ENCODE results near the gene LSP1.

The LSP1 gene

GRCh38 chr11:1820463-1821325 is 32.2 kb upstream of the LSP1 start:
- H3K27me3 Mint-ChIP-seq: peaks cover 6% of the 10 kb centered on the region
- H3K36me3 Mint-ChIP-seq (ENCODE audit: low read depth): no peaks in the 10 kb centered on the region
- no peak for DNase-seq
- H3K9me3 Mint-ChIP-seq: no peaks in the 10 kb centered on the region
- no peak overlapping the region for H3K4me3 Mint-ChIP-seq
- H3K27ac Mint-ChIP-seq: no peak overlapping the region
- no peaks in the 10 kb centered on the region for H3K4me1 Mint-ChIP-seq (ENCODE audit: low read depth)

GRCh38 chr11:1821562-1821961 is 31.3 kb upstream of the LSP1 start:
- Mint-ChIP-seq H3K36me3 (ENCODE audit: low read depth) (no peaks in the 10 kb centered on the region), H3K27ac (no peak overlapping the region), H3K27me3 (peaks cover 6% of the 10 kb centered on the region), H3K4me3 (no peak overlapping the region), H3K9me3 (no peaks in the 10 kb centered on the region), H3K4me1 (ENCODE audit: low read depth) (no peaks in the 10 kb centered on the region)
- no peak for DNase-seq

DNA sequence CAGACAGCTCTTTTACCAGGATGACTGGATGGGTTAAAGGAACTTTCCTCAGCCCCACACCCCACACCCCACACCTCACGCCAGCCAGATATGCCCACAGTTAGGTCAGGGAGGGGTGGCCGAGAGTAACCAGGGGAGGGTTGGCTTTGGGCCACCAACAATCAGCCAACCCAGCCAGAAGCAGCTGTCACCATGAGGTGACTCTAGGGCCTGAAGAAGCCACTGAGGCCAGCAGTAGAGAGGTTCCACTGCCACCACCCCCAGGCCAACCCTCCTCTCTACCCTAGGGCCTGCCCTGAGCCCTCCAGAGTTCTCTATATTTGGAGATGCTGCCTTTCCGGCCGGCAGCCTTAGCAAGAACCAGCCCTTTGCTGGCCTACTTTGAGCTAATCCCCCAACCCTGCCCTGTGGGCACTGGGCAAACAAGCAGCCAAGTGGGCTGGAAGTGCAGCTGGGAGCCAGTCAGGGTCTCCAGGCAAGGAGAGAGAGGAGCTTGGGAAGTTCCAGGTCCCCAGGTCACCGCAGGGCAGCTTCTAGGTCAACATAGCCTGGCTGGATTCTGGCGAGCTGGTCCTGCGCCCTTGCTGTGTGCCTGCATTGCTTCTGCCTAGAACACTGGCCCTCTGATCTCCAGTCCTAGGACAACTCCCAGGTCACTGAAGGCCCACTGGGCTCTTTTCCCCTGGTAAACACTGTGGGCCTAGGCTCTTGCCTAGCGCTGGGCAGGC is 30.1 kb upstream of the LSP1 start:
- Mint-ChIP-seq H3K27ac (no peak overlapping the region), H3K9me3 (no peaks in the 10 kb centered on the region), H3K27me3 (peaks cover 9% of the 10 kb centered on the region), H3K4me3 (no peak overlapping the region), H3K36me3 (ENCODE audit: low read depth) (no peaks in the 10 kb centered on the region), H3K4me1 (ENCODE audit: low read depth) (no peaks in the 10 kb centered on the region)
- DNase-seq: no peak

- no peak for DNase-seq
- H3K36me3 Mint-ChIP-seq (ENCODE audit: low read depth): no peaks in the 10 kb centered on the region
- H3K4me3 Mint-ChIP-seq: no peak overlapping the region
- no peaks in the 10 kb centered on the region for H3K9me3 Mint-ChIP-seq
- no peak overlapping the region for H3K27ac Mint-ChIP-seq
- H3K4me1 Mint-ChIP-seq (ENCODE audit: low read depth): no peaks in the 10 kb centered on the region
- peaks cover 10% of the 10 kb centered on the region for H3K27me3 Mint-ChIP-seq
These were observed 29.3 kb upstream of the LSP1 start for GRCh38 chr11:1823376-1824220.

DNA sequence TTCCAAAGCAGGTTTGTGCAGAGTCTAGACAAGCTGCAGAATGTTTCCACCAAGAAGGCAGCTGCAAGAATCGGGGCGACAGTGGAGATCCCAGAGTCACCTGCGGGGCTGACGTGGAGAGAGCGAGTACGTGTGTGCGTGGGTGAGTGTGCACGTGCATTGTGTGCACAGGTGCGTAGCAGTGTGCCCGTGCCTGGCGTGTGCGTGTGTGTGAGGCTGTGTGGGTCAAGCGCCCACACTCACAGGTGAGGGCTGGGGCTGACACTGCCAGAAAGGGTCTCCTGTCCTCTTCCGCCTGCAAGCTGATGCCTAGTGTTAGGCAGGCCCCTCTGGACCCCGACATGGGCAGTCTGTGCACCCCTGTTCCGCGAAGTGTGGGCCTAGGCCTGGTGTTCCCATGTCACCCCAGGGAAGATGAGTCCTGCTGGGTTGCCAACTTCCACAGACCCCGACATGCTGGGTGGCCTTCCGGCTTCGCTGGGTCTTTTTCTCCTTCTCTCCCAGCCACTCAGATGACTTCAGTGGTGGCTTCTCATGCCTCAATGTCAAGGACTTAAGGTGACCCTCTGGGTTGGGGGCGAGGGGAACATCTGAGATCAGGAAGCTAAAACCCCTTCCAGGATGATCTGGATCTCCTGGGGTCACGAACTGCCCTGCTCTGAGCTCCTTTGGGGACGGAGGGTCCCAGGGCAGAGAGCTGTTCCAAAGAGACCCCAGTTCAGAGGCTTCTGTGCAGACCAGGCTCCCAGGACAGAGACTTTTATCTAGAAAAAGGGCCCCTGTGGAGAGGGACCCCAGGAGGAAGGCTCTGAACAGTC is 28.5 kb upstream of the LSP1 start:
- H3K4me1 Mint-ChIP-seq (ENCODE audit: low read depth): no peaks in the 10 kb centered on the region
- no peaks in the 10 kb centered on the region for H3K36me3 Mint-ChIP-seq (ENCODE audit: low read depth)
- H3K27me3 Mint-ChIP-seq: peaks cover 14% of the 10 kb centered on the region
- no peaks in the 10 kb centered on the region for H3K9me3 Mint-ChIP-seq
- H3K27ac Mint-ChIP-seq: no peak overlapping the region
- H3K4me3 Mint-ChIP-seq: no peak overlapping the region
- DNase-seq: no peak

GRCh38 chr11:1825039-1825740 is 27.7 kb upstream of the LSP1 start:
- H3K9me3 Mint-ChIP-seq: no peaks in the 10 kb centered on the region
- no peak overlapping the region for H3K4me3 Mint-ChIP-seq
- no peak overlapping the region for H3K27ac Mint-ChIP-seq
- no peak for DNase-seq
- H3K36me3 Mint-ChIP-seq (ENCODE audit: low read depth): no peaks in the 10 kb centered on the region
- peaks cover 14% of the 10 kb centered on the region for H3K27me3 Mint-ChIP-seq
- H3K4me1 Mint-ChIP-seq (ENCODE audit: low read depth): no peaks in the 10 kb centered on the region

- Mint-ChIP-seq H3K36me3 (ENCODE audit: low read depth) (no peaks in the 10 kb centered on the region), H3K9me3 (no peaks in the 10 kb centered on the region), H3K4me3 (no peak overlapping the region), H3K27me3 (peaks cover 18% of the 10 kb centered on the region), H3K27ac (no peak overlapping the region), H3K4me1 (ENCODE audit: low read depth) (no peaks in the 10 kb centered on the region)
- DNase-seq: no peak
These were observed 27.0 kb upstream of the LSP1 start for GRCh38 chr11:1825785-1826451.

DNA sequence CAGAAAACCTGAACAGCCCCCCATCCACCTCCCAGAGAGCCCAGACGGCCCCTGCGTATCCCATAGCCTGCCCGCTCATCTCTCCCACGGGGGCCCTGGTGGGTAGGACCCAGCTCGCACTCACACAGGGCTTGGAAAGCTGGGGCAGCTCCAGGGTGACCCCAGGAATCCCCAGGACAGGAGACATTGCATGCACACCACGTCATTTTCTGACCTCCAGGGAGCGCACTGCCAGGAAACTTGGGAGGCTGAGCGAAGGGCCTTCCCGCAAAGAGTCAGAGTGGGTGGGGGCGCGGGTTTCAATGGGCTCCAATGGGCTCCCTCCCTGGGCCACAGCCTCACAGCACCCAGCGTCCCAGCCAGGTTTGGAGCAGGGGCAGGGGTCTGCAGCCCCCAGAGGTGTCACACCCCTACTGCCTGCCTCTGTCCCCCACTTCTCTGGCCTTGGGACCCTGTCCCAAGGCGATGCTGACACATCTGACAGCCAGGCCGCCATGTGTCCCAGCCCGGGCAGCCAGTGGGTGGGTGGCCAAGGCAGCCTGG is 26.3 kb upstream of the LSP1 start:
- no peak for DNase-seq
- peaks cover 19% of the 10 kb centered on the region for H3K27me3 Mint-ChIP-seq
- no peaks in the 10 kb centered on the region for H3K36me3 Mint-ChIP-seq (ENCODE audit: low read depth)
- H3K27ac Mint-ChIP-seq: no peak overlapping the region
- no peaks in the 10 kb centered on the region for H3K4me1 Mint-ChIP-seq (ENCODE audit: low read depth)
- no peak overlapping the region for H3K4me3 Mint-ChIP-seq
- no peaks in the 10 kb centered on the region for H3K9me3 Mint-ChIP-seq

- H3K4me1 Mint-ChIP-seq (ENCODE audit: low read depth): no peaks in the 10 kb centered on the region
- no peak for DNase-seq
- peaks cover 22% of the 10 kb centered on the region for H3K27me3 Mint-ChIP-seq
- H3K9me3 Mint-ChIP-seq: no peaks in the 10 kb centered on the region
- no peaks in the 10 kb centered on the region for H3K36me3 Mint-ChIP-seq (ENCODE audit: low read depth)
- no peak overlapping the region for H3K27ac Mint-ChIP-seq
- no peak overlapping the region for H3K4me3 Mint-ChIP-seq
These were observed 25.6 kb upstream of the LSP1 start for GRCh38 chr11:1827095-1827813.

DNA sequence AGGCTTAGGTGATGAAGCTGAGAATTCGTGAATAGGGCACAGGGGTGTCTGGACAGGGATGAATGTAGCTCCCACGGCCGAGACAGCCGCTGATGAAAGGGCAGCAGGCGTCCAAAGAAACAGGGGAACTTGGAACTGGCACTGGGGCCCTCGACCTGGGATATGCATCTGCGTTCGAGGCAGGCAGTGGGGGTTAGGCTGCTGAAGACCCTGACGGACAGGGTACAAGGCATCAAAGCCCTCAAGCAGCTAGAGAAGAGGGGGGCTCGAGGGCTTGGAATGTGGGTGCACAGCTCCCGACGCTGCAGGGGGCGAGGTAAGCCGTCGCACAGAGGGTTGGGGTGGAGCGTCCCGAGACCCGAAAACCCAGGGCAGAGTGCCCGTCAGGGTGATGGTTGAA is 25.0 kb upstream of the LSP1 start:
- H3K27me3 Mint-ChIP-seq: peaks cover 22% of the 10 kb centered on the region

GRCh38 chr11:1828542-1828941 is 24.3 kb upstream of the LSP1 start:
- Mint-ChIP-seq H3K27me3 (peaks cover 24% of the 10 kb centered on the region), H3K4me3 (no peak overlapping the region)
- no peak for DNase-seq

More for the DNA sequence above, 25.0 kb upstream of the LSP1 start:
- DNase-seq: no peak
- Mint-ChIP-seq H3K36me3 (ENCODE audit: low read depth) (no peaks in the 10 kb centered on the region), H3K27ac (no peak overlapping the region), H3K4me1 (ENCODE audit: low read depth) (no peaks in the 10 kb centered on the region), H3K9me3 (no peaks in the 10 kb centered on the region), H3K4me3 (no peak overlapping the region)

GRCh38 chr11:1829039-1829820 is 23.7 kb upstream of the LSP1 start:
- Mint-ChIP-seq H3K27me3 (peaks cover 22% of the 10 kb centered on the region), H3K4me3 (no peak overlapping the region), H3K4me1 (ENCODE audit: low read depth) (no peaks in the 10 kb centered on the region), H3K9me3 (no peaks in the 10 kb centered on the region), H3K27ac (no peak overlapping the region), H3K36me3 (ENCODE audit: low read depth) (no peaks in the 10 kb centered on the region)
- DNase-seq: no peak

More at GRCh38 chr11:1828542-1828941, 24.3 kb upstream of the LSP1 start:
- no peaks in the 10 kb centered on the region for H3K9me3 Mint-ChIP-seq
- no peaks in the 10 kb centered on the region for H3K36me3 Mint-ChIP-seq (ENCODE audit: low read depth)
- no peak overlapping the region for H3K27ac Mint-ChIP-seq
- no peaks in the 10 kb centered on the region for H3K4me1 Mint-ChIP-seq (ENCODE audit: low read depth)
